HG03558 (cell line): ENCODE measurements around the gene DCAKD.
A peak's percentile ranks its signal among the peaks of the same experiment; 100 is the strongest.
"Not testable (repeated sequence)": the region's sequence is repeated elsewhere in the genome, so short reads cannot be mapped to it uniquely, and the experiment has no call there.

ENCODE experiments used
- ATAC-seq: cut with Tn5 transposase; IDR thresholded peaks from one replicate; pipeline ENCODE4 v1.9.1; 2021; ENCODE audit warnings: moderate number of reproducible peaks; ENCODE audit not compliant: unreplicated experiment; ENCODE audit errors: extremely low read depth

Gene DCAKD

DNA sequence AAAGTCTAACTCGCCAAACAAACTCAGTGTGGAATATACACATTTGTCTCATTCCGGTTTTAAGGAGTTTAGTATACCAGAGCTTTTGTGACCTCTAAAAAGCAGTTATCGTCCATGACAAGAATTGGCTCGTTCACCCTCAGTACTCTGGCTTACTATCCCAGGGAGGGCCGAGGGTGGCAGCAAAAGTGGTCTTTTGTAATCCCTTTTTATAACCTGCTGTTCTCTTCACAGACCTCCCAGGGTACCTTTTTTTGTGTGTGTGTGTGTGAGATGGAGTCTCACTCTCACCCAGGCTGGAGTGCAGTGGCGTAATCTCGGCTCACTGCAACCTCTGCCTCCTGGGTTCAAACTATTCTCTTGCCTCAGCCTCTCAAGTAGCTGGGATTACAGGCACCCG is 18.6 kb upstream of the DCAKD start:
- no peak for ATAC-seq

- ATAC-seq: no peak
Measured at GRCh38 chr17:45067637-45068036, 16.2 kb upstream of the DCAKD start.

DNA sequence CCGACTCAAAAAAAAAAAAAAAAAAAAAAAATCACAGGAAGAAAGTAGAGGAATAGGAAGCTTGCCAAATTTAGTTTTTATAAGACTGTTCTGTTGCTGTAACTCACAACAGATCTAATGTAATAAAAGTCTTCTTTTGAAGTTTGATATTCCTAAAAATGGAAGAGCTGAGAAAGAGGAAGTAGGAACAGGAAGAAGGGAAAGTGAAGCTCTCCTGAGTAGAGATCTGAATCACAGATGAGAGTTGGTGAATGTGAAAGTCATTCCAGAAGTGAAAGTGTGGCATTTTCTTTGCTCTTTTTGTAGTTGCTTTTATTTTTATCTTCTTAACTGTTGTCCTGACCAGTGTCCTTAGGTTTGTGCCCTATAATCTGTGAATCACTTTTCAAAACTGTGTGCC is 11.8 kb upstream of the DCAKD start:
- ATAC-seq: no peak

DNA sequence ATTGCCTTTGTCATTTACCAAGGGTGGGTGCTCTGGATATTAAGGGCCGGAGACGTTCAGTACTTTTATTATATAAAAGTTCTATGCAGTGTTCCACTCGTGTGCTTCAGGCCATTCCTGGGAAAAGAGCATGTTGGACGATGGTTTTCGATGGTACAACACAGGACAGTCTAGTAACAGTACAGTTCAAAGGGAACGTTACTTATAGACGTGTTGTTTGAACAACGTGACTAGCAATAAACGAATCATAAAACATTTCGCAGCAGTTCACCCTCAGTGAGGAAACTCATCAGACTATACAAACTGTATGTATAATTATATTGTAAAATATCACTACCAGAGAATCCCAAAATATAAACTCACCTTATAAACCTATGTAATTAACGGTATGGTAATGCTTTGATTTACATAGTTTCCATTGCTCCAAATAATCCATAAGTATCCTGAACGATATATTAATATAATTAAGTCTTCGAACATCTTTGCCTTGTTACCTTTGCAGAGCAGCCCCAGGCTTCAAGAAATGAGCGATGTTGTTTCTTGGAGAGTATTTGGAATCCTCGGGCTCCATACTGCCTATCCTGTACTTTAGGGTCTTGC is 10.3 kb upstream of the DCAKD start:
- no peak for ATAC-seq

DNA sequence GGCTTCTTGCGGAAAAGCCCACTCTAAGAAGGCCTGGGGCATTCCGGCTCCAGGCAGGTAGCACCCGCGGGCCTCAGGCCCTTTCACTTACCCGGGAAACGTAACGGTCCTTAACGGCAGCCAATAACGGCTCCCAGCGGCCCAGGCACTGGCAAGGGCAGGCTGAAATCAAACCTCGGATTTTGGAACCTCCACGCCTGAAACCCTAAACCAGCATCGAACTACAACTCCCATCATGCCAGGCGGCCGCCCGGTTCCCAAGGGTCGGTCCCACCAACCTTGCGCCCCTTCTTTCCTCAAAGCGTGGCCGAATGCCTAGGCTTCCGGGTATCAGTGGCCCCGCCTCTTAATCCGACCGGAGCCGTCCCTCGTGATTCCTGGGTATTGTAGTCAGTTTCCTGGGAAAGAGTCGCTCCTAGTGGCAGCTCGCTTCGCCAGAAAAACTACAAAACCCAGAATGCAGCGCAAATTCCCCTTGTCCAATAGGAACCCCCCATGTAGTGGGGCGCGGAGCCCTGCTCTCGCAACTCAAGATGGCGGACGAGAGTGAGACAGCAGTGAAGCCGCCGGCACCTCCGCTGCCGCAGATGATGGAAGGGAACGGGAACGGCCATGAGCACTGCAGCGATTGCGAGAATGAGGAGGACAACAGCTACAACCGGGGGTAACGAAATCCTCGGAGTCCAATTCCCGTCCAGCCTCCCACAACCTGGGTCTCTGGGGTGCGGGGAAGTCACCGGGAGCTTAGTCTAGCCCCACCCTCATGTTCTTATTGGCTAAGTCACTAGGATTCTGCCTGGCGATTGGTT is 9.6 kb upstream of the DCAKD start, which contains the start of gene NMT1:
NMT1 (plus strand) TSS at position 521 of the 809 bp plus-strand sequence; CDS start at position 534, 13 bp downstream.
- ATAC-seq: peak; percentile 61

GRCh38 chr17:45060382-45060796 is 9.0 kb upstream of the DCAKD start:
- no peak for ATAC-seq

GRCh38 chr17:45052052-45052772 is 780 bp upstream of the DCAKD start:
- no peak for ATAC-seq

GRCh38 chr17:45051720-45052051 is 254 bp upstream of the DCAKD start:
- not testable (repeated sequence) for ATAC-seq

GRCh38 chr17:45050481-45051059 is 862 bp downstream of the DCAKD start:
- no peak for ATAC-seq

DNA sequence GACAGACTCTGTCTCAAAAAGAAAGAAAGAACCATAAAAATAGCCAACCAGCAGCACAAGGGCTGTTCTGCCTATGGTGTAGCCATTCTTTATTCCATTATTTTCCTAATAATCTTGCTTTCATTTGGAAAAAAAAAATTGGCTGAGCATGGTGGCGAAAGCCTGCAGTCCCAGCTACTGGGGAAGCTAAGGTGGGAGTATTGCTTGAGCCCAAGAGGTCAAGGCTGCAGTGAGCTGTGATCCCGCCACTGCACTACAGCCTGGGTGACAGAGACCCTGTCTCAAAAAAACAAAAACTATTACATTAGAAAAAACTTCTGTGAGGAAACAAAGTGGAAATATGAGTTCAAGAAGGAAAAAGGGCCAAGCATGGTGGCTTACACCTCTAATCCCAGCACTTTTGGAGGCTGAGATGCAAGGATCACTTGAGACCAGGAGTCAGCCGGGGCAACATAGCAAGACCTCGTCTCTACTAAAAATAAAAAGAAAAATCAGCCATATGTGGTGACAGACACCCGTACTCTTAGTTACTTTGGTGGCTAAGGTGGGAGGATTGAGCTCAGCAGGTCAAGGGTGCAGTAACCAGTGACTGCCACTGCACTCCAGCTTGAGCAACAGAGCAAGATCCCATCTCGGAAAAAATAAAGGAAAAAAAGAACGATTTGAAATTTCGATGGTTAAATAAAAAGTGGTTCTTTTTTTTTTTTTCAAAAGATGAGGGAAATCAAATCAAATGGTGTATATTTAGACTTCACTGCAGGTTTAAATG is 2.5 kb downstream of the DCAKD start:
- no peak for ATAC-seq

GRCh38 chr17:45046537-45047125 is 4.8 kb downstream of the DCAKD start:
- ATAC-seq: no peak

- ATAC-seq: no peak
Measured at GRCh38 chr17:45043813-45044540, 7.5 kb downstream of the DCAKD start.

DNA sequence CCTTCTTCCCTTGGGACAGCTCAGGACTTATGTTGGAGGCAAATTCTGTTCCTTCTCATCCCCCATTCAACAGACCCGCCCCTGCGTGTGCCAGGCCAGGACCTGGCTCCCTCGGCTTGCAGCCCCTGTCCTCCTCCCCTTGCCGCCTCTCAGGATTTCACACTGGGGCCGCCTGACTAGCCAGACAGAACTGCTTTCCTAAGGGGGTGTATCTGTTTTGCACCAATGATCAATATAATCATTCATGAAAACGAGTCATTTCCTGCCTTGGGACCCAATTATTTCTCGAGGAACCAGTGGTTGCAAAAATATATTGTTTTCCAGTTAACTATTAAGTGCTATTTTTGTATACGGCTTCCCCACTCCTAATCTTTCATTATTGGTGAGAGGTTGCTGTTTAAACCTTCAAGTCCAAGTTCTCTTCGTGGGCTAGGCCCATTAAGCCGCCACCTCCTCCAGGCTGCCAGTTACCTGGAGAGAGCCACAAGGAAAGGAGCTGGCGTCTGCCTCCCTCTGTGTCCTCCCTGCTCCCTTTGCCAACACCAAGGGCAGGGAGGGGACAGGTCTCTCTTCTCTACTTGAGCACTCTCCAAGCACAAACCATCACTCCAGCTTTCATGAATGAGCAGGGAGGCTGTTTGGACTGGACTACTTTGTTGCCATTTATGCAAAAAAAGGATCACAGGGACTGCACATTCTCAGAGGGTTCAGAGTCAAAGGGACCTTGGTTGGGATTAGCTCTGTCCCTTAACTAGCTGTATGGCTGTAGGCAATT is 8.9 kb downstream of the DCAKD start:
- ATAC-seq: no peak

GRCh38 chr17:45040459-45040858 is 11.0 kb downstream of the DCAKD start:
- no peak for ATAC-seq

DNA sequence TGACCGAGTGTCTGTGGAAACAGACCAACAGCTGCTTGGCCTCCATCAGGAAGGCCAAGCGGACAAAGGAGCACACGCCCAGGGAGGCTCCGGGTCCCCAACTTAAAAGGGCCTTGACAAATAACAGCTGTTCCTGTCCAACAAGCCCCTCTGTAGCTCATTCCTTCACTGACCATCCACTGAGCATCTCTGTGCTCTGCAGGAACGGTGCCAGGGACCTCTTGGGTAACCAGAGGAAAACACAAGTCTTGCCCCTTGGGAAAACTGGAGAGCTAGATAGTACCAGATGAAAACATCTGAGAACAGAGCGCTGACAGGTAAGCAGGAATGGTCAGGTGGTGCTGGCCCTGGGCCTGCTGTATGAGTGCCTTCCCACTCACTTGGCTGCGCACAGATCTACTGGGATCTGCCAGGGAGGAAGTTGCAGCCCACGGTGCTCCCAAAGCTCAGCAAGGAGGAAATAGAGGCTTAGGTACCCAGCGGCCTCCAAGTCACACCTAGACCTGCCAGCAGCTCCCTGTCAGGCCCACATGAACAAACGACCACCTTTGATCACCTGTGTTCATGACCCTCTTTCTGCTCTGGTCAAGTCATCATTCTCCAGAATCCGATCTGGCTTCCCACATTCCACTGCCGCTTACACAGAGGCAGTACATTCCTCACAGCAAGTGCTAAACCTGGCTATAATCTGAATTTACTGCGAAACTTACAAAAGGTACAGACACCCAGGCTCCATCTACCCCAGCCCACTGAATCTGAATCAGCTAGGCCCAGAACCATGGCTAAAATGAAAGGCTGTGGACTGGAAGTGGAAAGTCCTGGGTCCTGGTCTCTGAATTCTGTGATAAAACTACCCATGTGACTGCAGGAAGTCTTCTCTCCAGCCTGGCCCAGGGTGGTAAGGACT is 12.5 kb downstream of the DCAKD start:
- ATAC-seq: no peak

GRCh38 chr17:45036691-45037090 is 14.7 kb downstream of the DCAKD start:
- ATAC-seq: no peak

GRCh38 chr17:45035848-45036247 is 15.6 kb downstream of the DCAKD start:
- ATAC-seq: no peak
